GM10248 (cell line): ENCODE measurements around the gene C12orf57.

ENCODE experiments used
- CTCF ChIA-PET: fragments of 300-600 bp; sonication (Branson Sonifier 250); formaldehyde crosslinking; extraction: SDS; loops from one replicate; lab custom pipeline; 2021; ENCODE audit warnings: antibody characterized with exemption; lab: Yijun Ruan, JAX
- POLR2A ChIA-PET: fragments of 350-650 bp; sonication (Branson Sonifier 250); formaldehyde crosslinking; extraction: SDS; loops from one replicate; lab custom pipeline; 2020; ENCODE audit warnings: antibody characterized with exemption; lab: Yijun Ruan, JAX
- DNase-seq: peaks from one replicate; pipeline ENCODE4 v3.0.0; 2012; ENCODE audit errors: extremely low spot score
- TF ChIP-seq, protein P1 (sequence below): IDR thresholded peaks from 2 replicates; pipeline ENCODE4 v1.5.1; 2012; ENCODE audit warnings: mild to moderate bottlenecking, low read depth; ENCODE audit errors: extremely low read depth, missing control alignments, control extremely low read depth

The C12orf57 gene

GRCh38 chr12:6912164-6912935 lies 31.5 kb upstream of the C12orf57 start:
- TF ChIP-seq, protein P1, sequence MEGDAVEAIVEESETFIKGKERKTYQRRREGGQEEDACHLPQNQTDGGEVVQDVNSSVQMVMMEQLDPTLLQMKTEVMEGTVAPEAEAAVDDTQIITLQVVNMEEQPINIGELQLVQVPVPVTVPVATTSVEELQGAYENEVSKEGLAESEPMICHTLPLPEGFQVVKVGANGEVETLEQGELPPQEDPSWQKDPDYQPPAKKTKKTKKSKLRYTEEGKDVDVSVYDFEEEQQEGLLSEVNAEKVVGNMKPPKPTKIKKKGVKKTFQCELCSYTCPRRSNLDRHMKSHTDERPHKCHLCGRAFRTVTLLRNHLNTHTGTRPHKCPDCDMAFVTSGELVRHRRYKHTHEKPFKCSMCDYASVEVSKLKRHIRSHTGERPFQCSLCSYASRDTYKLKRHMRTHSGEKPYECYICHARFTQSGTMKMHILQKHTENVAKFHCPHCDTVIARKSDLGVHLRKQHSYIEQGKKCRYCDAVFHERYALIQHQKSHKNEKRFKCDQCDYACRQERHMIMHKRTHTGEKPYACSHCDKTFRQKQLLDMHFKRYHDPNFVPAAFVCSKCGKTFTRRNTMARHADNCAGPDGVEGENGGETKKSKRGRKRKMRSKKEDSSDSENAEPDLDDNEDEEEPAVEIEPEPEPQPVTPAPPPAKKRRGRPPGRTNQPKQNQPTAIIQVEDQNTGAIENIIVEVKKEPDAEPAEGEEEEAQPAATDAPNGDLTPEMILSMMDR, result no peak
- ChIA-PET CTCF (interaction anchor here (1.3 to 5.7 kb wide), 12 partner anchors 10 to 197 kb away, joined by 3 to 45 read pairs (median 6); partner anchors contain the start of genes C12orf57, LPCAT3, RNU7-1 and SPSB2), POLR2A (no interaction called here)

DNA sequence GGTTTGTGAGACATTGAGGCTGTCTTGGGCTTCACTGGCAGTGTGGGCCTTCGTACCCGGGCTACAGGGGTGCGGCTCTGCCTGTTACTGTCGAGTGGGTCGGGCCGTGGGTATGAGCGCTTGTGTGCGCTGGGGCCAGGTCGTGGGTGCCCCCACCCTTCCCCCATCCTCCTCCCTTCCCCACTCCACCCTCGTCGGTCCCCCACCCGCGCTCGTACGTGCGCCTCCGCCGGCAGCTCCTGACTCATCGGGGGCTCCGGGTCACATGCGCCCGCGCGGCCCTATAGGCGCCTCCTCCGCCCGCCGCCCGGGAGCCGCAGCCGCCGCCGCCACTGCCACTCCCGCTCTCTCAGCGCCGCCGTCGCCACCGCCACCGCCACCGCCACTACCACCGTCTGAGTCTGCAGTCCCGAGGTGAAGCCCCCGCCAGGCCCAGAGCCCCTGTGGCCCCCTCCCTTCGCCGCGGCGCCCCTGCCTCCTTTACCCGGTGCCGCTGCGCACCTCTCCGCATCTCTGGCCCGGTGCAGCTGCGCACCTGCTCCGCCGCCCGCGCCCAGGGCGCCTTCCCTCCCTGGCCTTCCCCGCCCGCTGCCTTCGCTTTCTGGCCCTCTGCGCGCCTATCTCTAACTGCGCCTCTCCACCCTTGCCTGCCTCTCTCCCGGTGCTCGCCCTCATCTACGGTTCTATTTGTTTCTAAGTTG lies 29.4 kb upstream of the C12orf57 start, which contains the start of gene ENO2:
Gene ENO2 (plus strand): TSS at position 335 of the 701 bp plus-strand sequence. CDS start 1,253 bp downstream, outside the sequence.
- ChIA-PET POLR2A (interaction anchor here (1.0 to 1.4 kb wide), 4 partner anchors 23 to 47 kb away, joined by 3 to 5 read pairs (median 4); partner anchors contain the start of genes C12orf57, RNU7-1, SPSB2 and TPI1), CTCF (interaction anchor here (0.6 to 5.7 kb wide), 6 partner anchors 11 to 198 kb away, joined by 3 to 45 read pairs (median 5); no protein-coding TSS in a partner anchor)
- peak; percentile 89 for DNase-seq

More at GRCh38 chr12:6912164-6912935, 31.5 kb upstream of the C12orf57 start:
- DNase-seq, result no peak

DNA sequence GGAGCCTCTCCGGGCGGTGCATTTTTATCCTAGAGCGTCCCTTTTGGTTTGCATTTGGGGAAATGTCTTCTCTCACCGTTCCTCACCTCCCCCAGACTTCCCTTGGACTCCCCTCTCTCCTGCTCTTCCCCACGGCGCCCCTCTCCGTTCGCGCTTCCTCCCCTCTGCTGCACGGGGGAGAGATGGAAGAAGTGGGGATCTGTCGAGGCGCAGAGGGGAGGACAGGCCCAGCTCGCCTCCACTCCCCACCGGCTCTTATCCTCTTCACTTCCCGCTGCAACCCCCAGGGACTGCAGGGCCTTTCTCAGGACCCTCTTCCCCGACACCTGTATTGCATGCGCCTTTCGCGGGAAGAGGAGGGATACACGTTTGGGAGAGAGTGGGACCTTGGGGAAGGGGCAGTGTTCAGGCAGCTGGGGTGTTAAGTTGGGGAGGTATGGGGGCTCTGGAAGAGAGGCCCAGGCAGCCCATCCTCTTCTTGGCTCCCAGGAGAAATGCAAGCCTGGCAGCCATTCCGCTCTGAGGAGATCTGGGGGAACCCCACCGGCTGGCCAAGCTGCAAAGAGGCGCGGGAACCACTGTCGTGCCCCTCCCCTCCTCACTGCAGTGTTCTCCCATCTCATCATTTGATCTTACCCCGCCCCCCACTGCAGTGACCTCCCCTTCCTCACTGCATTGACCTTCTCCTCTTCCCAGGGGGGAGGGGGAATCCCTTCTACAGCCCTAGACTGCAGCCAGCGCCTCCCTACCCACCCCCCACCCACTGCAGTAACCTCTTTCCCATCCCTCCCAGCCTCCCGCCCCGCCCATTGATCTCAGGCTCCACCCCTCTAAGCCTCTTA lies 28.7 kb upstream of the C12orf57 start:
- DNase-seq, result no peak

More for the DNA sequence above, 29.4 kb upstream of the C12orf57 start, which contains the start of gene ENO2:
- TF ChIP-seq, protein P1, result no peak

DNA sequence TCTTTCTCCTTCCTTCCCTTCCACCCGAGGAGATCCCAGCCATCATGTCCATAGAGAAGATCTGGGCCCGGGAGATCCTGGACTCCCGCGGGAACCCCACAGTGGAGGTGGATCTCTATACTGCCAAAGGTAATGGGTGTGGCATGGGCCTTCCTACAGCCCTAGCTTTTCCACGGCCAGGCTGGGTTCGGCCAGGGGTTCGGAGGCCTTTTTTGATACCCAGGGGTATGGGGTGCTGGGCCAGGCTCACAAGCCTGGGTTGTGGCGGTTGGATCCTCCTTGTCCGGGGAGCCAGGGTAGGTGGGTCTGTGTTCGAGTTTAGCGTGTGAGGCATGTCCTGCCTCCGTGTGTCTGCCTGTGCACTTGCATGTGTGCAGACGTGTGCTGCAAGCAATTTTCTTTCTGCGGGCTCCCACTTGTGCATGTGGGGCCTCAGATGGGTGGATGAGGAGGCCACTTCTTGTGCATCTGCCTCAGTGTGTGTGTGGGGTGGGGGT lies 28.0 kb upstream of the C12orf57 start:
- TF ChIP-seq, protein P1, result no peak
- DNase-seq, result no peak
- ChIA-PET CTCF (interaction anchor here (0.8 to 5.7 kb wide), 8 partner anchors 9 to 197 kb away, joined by 3 to 45 read pairs (median 3); partner anchors contain the start of gene SPSB2), POLR2A (interaction anchor here (1.3 kb wide), 1 partner anchor 43 kb away, joined by 5 read pairs; the partner anchor contains the start of gene SPSB2)

More for the DNA sequence above, 28.7 kb upstream of the C12orf57 start:
- POLR2A ChIA-PET, result interaction anchor here (1.0 to 1.4 kb wide), 4 partner anchors 24 to 48 kb away, joined by 3 to 5 read pairs (median 4); partner anchors contain the start of genes C12orf57, RNU7-1, SPSB2 and TPI1
- TF ChIP-seq, protein P1, result no peak
- CTCF ChIA-PET, result interaction anchor here (0.6 to 5.7 kb wide), 5 partner anchors 10 to 198 kb away, joined by 3 to 45 read pairs (median 7); no protein-coding TSS in a partner anchor

- CTCF ChIA-PET, result interaction anchor here (0.8 to 5.7 kb wide), 7 partner anchors 8 to 47 kb away, joined by 3 to 45 read pairs (median 3); partner anchors contain the start of gene SPSB2
- POLR2A ChIA-PET, result no interaction called here
Observed at GRCh38 chr12:6916426-6917200, 27.2 kb upstream of the C12orf57 start.

More at GRCh38 chr12:6916426-6917200, 27.2 kb upstream of the C12orf57 start:
- DNase-seq, result no peak
- TF ChIP-seq, protein P1, result no peak
